Embryonic facial prominence (tissue), 1 donor: ENCODE results near the gene KYNU.
"Not testable (repeated sequence)": the region's sequence is repeated elsewhere in the genome, so short reads cannot be mapped to it uniquely, and the experiment has no call there.

Experiments used
- DNase-seq: peaks from one replicate; pipeline ENCODE4 v3.0.0-alpha.2; 2016; ENCODE audit errors: extremely low spot score

Gene KYNU

DNA sequence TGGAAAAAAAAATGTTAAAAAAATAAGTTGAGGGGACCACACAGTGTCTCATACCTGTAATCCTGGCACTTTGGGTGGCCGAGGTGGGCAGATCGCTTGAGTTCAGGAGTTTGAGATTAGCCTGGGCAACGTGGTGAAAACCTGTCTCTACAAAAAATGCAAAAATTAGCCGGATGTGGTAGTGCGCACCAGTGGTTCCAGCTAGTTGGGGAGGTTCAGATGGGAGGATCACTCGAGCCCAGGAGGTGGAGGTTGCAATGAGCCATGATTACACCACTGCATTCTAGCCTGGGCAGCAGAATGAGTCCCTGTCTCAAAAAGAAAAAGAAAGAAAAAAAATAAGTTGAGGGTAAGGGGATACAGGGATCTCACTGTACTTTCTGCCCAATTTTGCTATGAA lies 6.1 kb upstream of the KYNU start:
- DNase-seq, result no peak

DNA sequence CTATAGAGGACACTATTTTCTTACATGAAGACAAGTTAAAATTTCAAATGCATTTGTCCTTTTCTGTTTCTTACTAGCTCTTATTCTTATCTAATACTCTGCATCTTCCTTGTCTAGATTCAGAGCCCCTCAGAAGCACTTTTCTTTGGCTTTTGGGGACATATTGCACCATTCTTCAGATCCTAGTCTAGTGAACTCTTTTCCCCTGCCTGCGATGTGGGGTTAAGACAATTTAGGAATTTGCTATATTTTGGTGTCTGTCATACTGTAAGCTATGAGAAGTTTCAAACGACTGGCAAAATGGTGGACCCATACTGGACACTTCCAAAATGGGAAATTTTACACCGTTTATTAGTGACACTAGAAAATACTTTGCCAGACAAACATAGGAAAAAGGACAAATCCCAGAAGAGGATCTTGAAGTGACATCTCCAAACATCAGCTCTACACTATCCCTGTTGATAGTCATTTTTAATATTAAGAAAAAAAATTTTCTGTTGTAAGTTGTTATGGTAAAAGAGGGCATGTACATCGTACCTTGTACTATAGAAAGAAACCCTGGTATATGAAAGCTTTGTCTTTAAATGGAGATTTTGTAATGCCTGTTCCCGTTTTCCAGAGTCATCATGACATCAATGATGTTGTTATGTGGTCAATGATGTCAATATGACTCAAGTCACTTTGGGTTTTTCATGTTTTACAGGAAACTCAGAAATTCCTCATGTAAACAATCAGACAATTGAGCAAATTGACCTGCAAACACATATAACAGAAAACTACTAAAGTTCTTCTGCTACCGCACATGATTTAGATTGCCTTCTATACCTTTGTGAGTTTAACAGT lies 4.4 kb upstream of the KYNU start:
- no peak for DNase-seq

DNA sequence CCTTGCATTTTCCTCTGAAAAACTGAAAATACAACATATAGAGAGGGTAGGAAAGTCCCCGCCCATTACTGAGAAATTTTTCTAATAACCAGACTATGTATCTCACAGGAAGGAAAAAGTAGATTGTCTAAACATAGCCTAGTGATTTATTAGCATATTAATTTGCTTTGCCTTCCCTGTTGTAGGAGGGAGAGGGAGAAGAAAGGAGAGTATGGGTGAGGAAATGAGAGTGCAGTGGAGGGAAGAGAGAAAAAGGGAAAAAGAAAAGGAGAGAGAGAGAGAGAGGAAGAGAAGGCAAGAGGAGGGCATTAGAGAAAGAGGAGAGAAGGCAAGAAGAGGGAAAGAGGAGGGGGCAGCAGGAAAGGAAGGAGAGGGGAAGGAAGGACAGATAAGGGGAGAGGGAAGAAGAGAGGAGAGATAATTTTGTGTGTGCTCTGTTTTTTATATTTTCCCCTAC lies 3.6 kb upstream of the KYNU start:
- DNase-seq, result no peak

DNA sequence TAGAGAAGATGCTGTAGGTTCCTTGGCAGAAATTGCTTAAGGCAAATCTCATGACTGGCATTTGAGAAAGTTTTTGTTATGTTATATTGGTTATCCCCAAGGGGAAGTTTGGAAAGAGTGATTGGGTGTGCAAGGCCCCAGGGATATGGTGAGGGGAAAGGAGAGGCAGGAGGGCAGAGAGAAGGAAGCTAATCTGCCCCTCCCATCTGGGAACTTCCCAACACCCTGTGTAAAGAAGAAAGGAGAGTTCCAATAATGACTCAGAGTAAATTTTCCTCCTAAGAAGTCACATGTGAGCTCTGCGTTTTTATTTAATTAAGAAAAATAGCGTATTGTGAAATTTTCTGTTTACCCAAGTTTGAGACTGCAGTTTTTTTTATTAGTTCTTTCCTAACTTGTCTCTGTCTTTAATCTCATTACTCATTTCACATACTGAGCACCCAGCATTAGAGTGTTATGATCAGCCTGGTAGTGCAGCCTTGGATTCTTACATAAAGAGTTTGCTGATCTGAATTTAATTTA lies 3.1 kb upstream of the KYNU start:
- no peak for DNase-seq

DNA sequence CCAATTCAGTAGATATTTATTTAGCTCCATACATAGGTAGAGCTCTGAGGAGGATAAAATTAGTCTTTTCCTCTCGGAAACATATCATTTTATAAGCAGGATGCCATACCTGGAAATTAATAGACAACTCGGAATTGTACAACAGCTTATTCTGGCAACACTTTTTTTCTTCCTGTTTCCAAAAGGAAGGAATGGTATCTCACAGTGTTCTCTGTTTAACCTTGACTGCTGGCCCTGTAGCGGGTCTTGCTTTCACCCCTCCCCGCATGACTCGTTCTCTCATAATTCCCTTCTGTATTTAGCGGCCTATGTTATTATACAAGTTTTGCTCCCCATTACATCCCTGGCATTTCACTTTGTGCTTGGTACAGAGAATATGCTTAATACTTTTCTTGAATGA lies 2.5 kb upstream of the KYNU start:
- no peak for DNase-seq

DNA sequence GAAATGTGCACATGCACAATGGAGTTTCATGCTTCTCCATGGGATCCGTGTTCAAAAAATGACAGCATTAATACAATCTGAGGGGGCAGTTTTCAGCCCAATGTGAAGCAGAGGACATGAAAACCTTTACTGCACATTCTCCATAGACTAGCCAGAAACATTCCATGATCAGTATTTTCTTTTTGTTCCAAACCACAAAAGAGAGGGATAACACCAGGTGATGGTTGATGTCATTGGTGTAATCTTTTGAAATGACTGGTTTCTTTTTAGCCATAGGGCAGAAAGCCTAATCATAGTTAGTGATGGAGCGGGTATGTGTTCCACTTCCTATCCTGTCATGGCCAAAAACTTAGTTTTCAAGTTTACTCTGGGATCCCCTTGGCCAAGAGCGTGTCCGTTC lies 1.8 kb upstream of the KYNU start:
- DNase-seq, result no peak

DNA sequence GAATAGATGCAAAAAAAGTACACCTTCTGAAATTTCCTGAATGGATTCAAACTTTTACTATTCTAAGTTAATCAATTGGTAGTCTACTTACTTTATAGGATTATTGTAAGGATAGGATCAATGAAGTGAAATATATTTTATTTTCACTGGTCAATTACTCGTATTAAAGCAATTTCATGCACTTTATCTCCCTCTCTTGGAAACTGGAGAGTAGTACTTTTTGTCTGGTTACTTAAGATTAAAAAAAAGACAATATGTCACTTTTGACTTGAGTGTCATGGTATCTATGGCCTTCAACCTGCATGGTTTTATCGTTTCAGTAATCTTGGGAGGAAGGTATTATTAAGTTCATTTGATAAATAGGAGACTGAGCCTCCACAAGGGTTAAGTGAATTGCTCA lies 1.0 kb upstream of the KYNU start:
- no peak for DNase-seq

DNA sequence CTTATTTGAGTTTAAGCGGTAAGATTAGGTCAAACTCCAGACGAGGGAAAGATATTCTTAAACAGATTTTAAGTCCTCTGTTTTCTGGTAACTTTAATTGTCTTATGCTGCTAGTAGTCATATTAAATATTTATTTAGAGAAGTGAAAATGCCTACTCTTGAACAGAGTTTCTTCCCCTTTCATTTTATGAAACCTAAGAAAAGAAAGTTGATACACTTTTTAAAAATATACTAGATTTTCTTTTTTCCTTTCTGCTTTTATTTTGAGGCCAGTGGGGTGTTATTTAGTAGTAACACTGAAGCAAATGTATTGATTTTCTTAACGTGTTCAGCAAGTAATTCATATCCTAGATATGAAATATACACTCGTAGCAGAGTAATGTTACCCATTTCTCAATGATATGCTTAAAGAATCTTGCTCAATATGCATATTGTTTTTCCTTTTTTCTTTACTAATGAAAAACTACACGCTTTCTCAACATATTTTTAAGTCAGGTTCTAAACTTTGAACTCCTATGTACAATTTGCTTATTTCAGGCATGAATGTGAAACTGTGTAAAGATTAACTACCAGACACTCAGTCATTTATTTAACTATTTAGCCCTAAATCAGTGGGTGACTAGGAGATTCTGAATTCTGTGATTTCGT lies 691 bp downstream of the KYNU start:
- DNase-seq, result no peak

DNA sequence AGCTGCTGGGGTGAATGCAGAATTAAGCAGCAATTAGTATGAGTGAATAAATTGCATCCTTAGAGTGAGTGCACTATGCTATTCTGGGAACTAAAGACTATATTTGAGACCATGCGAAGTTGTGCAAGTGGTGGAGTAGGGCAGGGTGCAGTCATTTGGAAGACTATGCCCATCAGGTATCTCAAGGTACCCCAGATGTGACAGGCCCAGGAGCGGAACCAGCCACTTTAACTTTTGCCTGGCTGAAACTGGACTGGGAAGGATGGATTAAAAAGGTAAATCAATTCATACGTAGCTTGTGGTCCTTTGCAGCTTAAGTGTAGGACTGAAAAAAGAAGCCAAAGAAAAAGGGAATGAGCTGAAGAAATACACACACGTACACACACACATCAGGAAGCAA lies 1.7 kb downstream of the KYNU start:
- no peak for DNase-seq

DNA sequence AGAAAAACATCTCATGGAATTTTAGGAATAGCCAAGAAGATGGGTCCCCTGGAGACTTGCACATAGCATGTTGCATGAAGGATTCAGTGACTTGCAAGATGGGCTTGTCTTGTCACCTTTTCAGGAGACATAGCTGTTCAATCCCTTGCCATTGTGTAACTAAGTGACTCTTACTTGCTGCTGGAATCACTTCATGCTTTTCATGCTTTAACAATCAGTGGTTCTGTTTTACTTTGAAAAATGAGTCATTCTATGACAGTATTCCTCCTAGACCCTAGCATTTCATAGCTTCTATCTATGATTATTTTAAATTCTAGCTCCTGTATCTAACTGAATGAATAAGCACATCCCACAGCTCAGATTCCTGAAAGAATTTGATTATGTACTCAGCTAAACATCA lies 2.8 kb downstream of the KYNU start:
- DNase-seq, result no peak

DNA sequence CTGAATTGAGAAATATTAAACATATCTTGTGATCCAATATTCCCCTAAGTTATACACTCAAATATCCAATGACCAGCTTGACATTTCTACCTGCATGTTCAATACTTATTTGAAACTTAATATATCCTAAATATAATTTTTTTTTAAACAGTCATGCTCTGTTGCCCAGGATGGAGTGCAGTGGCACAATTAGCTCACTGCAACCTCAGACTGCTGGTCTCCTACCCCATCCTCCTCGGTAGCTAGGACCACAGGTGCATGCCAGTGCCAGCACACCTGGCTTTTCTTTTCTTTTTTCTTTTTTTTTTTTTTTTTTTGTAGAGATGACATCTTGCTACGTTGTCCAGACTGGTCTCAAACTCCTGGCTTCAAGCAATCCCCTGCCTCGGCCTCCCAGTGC lies 4.2 kb downstream of the KYNU start:
- DNase-seq, result no peak

DNA sequence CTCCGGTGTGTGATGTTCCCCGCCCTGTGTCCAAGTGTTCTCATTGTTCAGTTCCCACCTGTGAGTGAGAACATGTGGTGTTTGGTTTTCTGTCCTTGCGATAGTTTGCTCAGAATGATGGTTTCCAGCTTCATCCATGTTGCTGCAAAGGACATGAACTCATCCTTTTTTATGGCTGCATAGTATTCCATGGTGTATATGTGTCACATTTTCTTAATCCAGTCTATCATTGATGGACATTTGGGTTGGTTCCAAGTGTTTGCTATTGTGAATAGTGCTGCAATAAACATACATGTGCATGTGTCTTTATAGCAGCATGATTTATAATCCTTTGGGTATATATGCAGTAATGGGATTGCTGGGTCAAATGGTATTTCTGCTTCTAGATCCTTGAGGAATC lies 5.0 kb downstream of the KYNU start:
- not testable (repeated sequence) for DNase-seq

DNA sequence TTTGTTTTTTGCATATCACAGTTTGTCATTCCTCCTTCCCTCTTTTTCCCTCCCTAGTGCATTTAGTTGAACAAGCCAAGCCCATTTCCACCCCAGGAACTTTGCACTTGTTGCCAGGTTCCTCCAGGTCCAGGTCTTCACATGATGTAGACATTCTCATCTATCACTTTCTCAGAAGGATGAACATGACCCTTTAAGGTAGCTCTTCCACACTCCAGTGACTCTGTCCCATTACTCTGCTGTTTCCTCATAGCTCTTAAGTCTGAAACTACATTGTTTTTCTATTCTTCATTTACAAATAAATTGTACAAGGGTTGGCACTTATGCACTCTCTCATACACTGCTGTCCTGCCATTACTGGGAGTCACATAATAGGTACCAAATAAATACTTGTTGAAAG lies 6.1 kb downstream of the KYNU start:
- DNase-seq, result no peak

DNA sequence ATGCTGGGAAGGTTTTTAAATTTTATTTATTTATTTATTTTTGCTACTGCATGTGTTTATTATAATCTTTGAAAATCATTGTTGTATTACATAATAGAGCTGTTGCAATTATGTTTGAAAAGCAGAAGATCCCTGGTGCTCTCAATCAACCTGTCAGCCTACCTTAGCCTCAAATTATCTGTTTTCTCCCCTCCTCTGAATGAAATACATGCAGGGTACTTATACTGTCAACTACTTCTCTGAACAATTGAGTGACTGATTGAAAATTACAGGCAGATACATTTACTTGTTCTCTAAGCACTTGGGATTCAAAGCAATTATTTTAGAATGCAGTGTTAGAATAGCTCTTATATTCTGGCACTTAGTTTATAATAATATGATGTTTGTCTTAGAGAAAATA lies 8.1 kb downstream of the KYNU start:
- DNase-seq, result no peak

DNA sequence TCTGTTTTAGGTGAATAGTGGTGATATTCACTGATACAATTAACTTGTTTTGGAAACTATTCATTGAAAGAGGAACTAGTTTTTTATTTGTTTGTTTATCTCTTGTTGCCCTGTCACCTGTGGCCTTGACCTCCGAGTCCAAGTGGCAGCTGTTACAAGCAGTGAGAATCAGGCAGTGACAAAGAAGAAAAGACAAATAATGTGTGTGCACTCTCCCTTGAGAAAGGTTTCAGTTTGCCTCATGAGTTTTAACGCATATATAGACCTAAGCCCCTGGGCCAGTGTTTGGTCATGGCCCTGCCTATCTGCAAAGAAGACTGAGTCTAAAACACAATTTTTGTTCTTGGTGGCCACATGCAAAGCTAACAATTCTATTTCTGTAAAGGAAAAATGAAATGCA lies 15.3 kb downstream of the KYNU start:
- no peak for DNase-seq

DNA sequence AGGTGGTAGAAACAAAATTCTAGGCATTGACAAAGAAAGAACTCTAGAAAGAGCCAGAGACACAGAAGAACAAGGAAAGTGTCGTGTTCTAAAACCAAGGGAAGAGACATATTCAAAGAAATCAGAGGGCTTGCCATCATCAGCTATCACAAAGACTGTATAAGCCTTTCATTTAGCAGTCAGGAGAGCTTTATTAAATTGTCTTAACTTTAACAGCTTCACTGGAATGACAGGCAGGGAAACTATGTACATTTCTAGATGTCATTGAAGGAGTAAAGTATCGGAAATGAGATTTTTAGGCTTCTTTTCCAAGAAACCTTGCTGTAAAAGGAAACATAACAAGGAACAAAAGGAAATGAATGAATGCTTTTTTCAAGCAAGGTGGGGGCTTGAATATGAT lies 15.8 kb downstream of the KYNU start:
- no peak for DNase-seq

DNA sequence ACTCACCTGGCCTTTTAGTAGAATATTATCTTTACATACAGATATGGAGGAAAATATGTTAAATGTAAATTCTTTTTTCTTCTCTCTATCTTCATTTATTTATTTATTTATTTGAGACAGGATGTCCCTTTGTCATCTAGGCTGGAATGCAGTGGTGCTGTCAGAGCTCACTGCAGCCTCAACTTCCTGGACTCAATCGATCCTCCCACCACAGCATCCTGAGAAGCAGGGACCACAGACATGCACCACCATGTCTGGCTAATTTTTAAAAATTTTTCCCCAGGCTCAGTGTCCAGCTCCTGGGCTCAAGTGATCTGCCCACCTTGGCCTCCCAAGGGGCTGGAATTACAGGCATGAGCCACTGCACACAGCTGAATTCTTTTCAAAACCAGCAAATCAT lies 20.3 kb downstream of the KYNU start:
- no peak for DNase-seq

DNA sequence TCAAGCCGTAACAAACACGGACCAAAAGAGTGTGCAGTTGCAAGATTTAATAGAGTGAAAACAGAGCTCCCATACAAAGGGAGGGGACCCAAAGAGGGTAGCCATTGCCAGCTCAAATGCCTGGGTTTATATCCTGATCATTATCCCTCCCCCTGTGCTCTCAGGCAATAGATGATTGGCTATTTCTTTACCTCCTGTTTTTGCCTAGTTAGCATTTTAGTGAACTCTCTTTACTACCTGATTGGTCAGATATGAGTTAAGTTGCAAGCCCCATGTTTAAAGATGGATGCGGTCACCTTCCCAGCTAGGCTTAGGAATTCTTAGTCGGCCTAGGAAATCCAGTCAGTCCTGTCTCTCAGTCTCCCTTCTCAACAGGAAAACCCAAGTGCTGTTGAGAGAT lies 22.9 kb downstream of the KYNU start:
- DNase-seq, result not testable (repeated sequence)

DNA sequence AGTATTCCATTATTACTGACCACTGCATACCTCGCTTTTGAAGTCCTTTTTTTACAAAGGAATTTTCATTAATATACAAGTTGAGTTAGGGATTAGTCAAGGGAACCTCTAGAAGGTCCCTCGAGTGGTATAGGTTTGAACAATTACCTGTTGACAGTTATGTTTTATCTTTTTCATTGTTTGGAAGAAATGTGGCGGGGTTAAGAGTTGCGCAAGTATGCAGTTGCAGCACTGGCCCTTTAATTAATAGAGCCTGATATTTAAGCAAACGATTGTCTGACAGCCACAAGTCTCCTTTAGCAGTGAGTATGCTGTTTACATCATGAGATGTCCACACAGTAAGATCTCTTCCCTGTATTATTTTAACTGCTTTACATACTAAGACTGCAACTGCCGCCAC lies 24.3 kb downstream of the KYNU start:
- DNase-seq, result no peak

DNA sequence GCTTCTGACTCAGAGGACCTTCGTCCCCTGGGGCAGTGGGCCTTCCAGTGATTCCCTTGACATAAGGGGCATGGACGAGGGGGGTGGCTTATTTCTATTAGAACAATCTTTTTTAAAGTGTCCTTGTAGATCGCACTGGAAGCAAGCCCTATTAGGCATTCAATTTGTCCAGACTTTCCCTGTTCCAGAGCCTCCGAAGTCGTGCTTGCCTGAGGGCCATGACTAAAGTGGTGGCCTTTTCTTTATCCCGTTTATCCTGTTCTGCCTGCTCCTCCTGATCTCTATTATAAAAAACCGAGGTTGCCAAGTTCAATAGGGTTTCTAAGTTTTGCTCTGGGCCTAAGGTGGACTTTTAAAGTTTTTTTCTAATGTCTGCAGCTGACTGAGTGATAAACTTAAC lies 26.3 kb downstream of the KYNU start:
- DNase-seq, result not testable (repeated sequence)

DNA sequence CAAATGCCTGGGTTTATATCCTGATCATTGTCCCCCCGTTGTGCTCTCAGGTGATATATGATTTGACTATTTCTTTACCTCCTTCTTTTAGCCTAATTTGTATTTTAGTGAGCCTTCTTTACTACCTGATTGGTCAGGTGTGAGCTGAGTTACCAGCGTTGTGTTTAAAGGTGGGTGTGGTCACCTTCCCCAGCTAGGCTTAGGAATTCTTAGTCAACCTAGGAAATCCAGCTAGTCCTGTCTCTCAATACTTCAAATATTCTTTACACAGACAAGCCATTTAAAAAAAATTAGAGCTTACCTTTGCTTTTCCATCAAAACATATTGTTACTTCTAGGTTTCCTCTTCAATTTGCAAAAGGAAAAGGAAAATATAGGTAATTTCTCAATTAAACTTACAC lies 30.2 kb downstream of the KYNU start:
- DNase-seq, result no peak

DNA sequence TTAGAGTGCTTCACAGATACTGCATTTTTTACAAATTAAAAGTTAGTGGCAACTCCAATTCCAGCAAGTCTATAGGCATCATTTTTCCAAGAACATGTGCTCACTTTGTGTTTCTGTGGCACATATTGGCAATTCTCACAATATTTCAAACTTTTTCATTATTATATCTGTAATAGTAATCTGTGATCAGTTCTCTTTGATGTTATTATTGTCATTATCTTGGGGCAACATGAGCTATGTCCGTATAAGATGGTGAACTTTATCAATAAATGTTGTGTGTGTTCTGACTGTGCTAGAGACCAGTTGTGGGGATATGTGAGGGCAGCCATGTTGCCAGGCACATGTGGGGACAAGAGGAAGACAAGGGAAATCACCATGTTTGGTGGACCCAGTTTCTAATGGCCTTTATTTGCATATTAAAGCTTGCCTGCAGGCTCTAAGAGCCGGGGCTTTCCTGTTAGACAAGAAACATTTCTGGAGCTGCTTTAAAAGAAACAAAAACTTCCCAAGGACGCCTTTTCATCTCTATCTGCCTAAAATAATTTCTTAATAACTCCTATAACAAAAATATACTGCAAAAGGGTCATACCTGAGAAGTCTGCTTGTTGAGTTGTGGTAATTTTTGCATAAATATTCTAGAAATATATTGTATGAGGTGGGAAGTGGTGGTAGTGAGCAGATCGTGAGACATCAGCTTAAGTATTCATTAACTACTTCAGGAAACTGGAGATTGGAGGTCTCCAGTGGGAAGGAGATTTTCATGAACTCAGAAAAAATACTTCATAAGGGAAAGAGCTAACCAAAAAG lies 37.2 kb downstream of the KYNU start:
- no peak for DNase-seq
